Measurements from ENCODE around the gene RXFP4. TPM values are rescaled to one million over a fixed set of nuclear protein-coding genes. Genes with fewer than 3 reads are reported as not detected.

Gene RXFP4
- total and polyA plus RNA-seq, 2 of the 13 experiments (the other 11 are each of a cell fraction or from before 2014, with no cell fraction given) = 0.38 to 1.4 TPM

DNA sequence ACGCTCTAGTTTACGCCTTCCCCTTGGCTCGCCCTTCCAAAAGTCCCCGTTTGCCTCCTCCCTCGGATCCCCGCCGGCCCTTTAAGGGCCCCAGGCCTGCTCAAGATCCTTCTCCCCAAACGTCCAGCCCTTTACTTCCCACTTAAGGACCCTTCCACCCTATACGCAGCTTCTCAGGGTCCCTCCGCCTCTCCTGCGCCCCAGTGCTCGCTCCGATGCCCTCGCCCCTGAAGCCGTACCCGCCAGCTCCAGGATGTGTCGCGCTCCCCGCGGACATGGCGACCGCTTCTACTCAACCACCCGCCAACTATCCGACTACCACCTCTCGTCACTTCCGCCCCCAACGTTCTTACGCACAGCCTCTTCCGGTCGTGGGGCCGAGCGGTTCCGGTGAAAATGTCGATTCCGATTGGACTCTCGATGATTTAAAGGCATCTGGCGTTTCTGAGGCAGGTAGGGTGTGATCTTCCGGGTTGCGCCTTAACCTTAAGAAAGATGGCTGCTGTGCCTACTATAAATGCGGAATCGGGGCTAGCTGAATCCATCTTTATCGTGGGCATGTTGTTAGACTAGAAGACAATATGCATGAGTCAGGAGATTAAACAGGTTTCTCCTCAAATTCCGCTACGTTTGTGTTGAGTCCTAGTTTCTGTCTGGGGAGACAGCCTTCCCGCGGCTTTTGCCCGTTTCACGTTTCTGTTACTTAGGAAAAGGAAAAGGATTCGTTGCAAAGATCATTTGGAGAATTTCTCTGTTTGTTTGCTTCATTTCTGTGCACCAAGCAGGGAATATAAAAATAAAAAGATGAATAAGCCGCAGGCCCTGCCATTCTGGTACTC, 7.1 kb upstream of the RXFP4 start, which contains the start of gene KHDC4 (continued):
- TF ChIP-seq, protein P1, sequence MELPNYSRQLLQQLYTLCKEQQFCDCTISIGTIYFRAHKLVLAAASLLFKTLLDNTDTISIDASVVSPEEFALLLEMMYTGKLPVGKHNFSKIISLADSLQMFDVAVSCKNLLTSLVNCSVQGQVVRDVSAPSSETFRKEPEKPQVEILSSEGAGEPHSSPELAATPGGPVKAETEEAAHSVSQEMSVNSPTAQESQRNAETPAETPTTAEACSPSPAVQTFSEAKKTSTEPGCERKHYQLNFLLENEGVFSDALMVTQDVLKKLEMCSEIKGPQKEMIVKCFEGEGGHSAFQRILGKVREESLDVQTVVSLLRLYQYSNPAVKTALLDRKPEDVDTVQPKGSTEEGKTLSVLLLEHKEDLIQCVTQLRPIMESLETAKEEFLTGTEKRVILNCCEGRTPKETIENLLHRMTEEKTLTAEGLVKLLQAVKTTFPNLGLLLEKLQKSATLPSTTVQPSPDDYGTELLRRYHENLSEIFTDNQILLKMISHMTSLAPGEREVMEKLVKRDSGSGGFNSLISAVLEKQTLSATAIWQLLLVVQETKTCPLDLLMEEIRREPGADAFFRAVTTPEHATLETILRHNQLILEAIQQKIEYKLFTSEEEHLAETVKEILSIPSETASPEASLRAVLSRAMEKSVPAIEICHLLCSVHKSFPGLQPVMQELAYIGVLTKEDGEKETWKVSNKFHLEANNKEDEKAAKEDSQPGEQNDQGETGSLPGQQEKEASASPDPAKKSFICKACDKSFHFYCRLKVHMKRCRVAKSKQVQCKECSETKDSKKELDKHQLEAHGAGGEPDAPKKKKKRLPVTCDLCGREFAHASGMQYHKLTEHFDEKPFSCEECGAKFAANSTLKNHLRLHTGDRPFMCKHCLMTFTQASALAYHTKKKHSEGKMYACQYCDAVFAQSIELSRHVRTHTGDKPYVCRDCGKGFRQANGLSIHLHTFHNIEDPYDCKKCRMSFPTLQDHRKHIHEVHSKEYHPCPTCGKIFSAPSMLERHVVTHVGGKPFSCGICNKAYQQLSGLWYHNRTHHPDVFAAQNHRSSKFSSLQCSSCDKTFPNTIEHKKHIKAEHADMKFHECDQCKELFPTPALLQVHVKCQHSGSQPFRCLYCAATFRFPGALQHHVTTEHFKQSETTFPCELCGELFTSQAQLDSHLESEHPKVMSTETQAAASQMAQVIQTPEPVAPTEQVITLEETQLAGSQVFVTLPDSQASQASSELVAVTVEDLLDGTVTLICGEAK (IDR thresholded peaks at IDR 0.05) = peak; percentile 91
- TF ChIP-seq, protein P1 (CRISPR knock-in tag; IDR thresholded peaks at IDR 0.05) = peak; percentile 35; the same call in 1 of the 2 replicates
- TF ChIP-seq NFAT5 (CRISPR knock-in tag; IDR thresholded peaks at IDR 0.05) (0 out of 2 replicates have a peak, but pooled peaks have one; percentile 56), DPF2 (CRISPR knock-in tag; IDR thresholded peaks at IDR 0.05; ENCODE audit: borderline replicate concordance, low read depth) (no peak), ZNF841 (CRISPR knock-in tag; IDR thresholded peaks at IDR 0.05; ENCODE audit: borderline replicate concordance) (no peak), THAP8 (CRISPR knock-in tag; IDR thresholded peaks at IDR 0.05; ENCODE audit: borderline replicate concordance) (no peak), RBM39 (IDR thresholded peaks at IDR 0.05; ENCODE audit: low read depth, low read length, poor library complexity, severe bottlenecking) (peak; percentile 76), EEA1 (CRISPR knock-in tag; IDR thresholded peaks at IDR 0.05; ENCODE audit: borderline replicate concordance) (0 out of 2 replicates have a peak, but pooled peaks have one; percentile 49)
- TF ChIP-seq, protein P2, sequence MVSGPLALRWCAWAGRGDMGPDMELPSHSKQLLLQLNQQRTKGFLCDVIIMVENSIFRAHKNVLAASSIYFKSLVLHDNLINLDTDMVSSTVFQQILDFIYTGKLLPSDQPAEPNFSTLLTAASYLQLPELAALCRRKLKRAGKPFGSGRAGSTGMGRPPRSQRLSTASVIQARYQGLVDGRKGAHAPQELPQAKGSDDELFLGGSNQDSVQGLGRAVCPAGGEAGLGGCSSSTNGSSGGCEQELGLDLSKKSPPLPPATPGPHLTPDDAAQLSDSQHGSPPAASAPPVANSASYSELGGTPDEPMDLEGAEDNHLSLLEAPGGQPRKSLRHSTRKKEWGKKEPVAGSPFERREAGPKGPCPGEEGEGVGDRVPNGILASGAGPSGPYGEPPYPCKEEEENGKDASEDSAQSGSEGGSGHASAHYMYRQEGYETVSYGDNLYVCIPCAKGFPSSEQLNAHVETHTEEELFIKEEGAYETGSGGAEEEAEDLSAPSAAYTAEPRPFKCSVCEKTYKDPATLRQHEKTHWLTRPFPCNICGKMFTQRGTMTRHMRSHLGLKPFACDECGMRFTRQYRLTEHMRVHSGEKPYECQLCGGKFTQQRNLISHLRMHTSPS (CRISPR knock-in tag; IDR thresholded peaks at IDR 0.05; ENCODE audit: low read depth) = no peak

Data from HepG2 (cell line).